Fibroblast of upper back skin (primary cell): ENCODE measurements around the gene WWOX.

Experiments
- DNase-seq: peaks from one replicate; pipeline ENCODE4 v3.0.0-alpha.2; 2013

Gene WWOX

DNA sequence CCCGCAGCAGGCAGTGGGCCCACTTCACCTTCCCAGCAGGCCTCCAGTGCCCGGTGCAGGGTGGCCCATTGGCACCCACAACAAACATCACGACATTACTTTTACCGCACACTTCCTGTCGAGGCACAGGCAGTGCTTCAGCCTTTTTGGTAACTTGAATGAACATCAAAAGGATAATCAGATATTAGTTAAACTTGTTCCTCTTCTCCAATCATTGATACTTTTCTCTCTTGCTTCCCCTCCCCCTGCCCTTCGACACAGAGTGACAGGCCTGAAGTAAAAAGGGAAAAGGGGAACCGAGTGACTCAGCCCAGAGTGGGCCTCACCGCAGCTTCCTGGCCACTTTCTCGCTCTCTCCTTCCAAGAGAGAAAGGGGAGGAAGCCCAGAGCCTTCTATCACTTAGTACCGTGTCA lies 994.1 kb downstream of the WWOX start:
- no peak for DNase-seq

DNA sequence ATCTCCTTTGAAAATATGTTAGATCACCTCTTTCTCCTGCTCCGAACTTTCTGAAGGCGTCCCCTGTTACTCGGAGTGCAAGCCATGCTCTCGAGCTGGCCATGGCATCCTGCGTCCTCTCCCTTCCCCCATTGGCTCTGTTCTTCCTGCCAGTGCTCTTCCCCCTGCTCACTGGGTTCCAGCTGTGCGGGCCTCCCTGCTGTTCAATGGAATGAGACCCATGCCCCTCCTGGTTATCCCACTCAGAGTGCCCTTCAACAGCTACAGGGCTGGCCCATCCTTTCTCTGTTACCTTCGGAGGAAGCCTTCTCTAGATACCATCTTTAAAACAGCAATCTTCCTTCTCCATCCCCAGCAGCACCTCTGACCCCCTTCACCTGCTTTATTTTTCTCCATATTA lies 996.8 kb downstream of the WWOX start:
- no peak for DNase-seq

DNA sequence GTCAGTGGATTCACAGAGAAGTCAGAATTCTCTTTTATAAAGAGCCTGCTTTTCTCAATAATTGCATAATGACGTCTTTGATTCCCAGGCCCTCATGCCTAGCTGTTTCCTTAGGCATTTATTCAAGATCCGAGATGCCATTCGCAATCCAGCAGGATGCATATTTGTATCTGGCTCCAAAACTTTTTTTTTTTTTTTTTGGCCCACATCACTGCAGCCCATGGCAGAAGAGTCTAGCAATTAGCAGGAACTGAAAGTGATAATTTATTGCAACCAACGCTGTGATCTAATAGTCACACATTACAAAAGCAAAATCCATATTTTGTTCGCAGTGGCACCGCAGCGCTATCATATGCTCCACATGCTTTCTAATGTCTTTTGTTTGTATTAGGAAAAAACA lies 997.7 kb downstream of the WWOX start:
- DNase-seq: no peak

DNA sequence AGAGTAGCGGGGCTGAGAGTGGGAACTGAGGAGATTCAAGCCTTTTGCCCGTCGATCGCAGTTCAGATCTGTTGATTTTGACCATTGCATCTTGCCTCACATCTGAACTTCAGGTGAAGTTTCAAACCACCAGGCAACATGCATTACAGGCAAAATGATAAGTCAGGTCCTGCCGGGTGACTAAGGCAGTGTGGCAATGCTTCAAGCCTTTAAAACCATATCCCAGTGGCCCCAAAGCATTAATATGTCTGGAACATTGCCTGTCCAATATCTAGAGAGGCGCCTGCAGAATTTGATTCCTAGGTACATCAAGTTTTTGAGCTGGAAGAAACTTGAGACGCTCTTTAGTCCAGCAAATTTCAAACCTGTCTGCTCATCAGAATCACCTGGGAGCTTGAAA lies 998.3 kb downstream of the WWOX start:
- no peak for DNase-seq

DNA sequence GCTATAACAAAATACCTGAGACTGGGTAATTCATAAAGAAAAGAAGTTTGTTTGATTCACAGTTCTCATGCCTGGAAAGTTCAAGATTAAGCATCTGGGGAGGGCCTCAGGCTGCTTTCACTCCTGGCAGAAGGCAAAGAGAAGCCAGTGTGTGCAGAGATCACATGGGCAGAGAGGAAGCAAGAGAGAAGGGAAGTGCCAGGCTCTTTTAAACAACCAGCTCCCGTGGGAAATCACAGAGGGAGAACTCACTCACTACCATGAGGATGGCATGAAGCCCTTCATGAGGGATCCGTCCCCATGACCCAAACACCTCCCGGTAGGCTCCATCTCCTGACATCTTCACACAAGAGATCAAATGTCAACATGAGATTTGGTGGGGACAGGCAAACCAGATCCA lies 999.5 kb downstream of the WWOX start:
- DNase-seq: no peak

DNA sequence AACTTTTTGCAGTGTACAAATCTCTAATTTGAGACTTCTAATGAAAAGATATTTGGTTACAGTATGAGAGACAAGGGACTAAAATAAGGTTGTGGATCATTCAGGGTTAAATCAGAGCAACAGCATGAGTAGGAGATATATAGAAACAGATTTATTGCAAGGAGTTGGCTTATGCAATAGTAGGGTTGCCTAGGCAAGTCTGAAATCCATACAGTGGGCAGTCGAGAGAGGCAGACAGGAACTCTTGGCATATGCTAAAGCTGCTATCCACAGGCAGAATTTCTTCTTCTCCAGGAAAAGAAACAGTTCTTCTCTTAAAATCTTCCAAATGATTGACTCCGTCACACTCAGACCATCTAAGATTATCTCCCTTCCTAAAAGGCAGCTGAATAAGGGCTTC lies 1000.3 kb downstream of the WWOX start:
- DNase-seq: no peak

DNA sequence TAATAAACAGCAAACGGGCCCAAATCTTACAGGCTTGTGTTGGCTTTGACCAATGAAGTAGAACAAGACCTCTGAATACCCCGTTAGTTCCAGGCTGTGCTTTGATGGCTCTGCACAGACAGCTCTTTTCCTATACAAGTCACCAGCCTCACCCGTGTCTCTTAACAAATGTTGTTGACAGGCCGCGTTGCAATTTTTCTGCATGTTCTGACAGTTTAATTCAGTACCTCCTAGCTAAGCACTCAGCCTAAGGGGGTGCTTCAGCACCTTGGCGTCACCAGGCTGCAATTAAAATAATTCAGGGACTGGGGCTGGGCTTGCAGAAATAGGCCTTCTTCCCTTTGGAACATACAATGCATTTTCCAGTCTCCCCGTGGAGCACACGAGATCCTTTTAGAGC lies 1001.0 kb downstream of the WWOX start:
- DNase-seq: no peak

DNA sequence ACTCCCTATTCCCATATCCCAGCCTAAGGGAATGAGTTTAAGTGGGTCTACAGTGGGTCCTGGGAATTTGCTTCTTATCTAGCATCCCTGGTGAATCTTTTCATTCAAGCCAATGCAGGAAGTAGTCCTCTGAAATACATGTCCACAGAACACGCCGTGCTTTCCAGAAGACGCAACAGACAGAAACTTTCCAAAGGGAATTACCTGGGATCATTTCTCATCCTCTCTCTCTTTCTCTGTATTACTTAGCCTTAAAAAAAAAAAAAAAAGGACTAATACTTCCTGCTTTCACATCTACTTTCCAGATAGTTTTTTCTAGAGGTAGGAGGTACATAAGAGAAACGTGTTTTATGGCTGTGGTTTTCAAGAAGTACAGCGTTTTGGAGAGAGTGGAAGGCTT lies 1002.0 kb downstream of the WWOX start:
- DNase-seq: no peak

DNA sequence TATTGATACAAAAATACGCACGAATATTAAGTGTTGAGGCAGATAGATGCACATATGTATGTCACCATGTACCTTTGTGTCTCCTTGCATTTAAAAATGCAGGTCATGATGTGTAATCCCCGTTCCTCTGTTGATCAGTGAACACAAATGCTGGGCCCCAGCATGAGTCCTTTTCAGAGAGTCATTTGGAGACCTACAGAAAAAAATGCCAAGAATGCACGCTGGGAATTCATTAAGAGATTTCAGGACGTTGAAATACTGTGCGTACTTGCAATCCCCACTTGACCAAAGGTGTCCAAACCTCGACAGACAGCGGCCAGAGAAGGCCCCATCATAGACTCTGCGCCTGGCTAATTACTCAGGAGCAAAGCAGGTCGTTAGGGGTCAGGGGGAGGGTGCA lies 1005.1 kb downstream of the WWOX start:
- no peak for DNase-seq

DNA sequence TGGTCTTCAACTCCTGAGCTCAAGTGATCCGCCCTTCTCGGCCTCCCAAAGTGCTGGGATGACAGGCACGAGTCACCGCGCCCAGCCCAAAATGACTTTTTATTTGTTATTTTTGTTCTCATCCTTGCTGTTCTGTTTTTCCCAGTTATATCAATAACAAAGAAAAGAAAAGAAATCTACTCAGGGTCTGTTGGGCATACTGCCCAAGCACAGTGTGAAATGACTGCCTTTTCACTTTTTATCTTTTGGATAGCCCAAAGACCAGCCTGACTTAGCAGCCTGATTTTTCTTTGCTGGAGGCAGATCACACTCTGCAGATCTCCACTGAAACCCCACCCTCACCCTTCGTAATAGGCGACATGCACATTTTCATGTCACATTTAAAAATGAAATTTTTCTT lies 1007.8 kb downstream of the WWOX start:
- DNase-seq: no peak

DNA sequence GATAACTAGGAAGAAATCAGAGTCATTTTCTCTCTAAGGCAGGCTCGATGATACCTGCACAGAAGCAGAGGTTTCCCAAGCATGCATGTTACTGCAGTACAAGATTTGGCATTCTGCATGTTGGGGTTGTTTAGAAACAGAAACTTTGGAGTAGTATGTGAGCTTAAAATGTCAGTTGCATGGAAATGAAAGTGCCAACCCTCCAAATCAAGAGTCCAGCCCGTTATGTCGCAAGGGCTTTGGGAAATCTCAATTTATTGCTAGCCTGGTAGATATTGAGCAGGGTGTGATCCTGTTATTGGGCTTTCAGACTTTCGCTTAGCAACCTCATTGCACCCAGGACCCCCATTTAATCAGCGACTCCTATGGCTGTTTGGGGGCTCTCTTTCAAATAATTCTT lies 1010.3 kb downstream of the WWOX start:
- no peak for DNase-seq

DNA sequence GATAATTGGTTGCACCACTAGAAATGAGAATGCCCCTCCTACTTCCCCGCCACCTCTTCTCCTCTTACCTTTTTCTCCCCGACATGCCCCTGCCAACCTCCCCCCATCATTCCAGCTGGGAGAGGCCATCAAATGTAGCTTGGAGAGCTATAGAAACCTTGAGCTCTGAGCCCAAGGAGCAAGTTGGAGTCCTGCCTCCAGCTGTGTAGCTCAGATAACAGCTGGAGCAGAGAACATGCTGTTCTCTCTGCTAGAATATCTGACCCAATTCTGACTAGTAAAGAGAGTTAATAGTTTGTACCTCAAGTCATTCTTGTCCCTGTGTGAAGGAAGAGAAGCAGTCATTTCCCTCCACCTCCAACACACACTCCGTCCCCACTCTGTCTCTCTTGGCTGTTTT lies 1010.8 kb downstream of the WWOX start:
- no peak for DNase-seq

DNA sequence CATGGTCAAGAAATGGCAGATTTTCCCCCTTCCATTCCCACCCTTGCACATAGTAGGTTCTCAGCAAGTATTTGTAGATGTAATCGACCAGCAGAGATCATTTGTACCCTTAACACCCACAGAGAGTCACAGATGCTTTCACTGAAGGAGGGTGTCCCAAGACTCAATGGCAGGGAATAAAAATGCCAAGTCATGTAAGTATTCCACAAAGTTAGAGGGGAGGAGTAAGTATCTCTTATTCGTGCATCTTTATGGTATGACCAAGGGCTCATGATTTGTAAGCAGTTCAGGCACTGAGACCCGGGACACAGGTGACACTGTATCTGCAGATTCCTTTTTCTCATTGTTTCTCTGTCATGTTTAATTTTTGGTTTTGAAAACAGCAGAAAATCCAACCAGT lies 1011.5 kb downstream of the WWOX start:
- DNase-seq: no peak

DNA sequence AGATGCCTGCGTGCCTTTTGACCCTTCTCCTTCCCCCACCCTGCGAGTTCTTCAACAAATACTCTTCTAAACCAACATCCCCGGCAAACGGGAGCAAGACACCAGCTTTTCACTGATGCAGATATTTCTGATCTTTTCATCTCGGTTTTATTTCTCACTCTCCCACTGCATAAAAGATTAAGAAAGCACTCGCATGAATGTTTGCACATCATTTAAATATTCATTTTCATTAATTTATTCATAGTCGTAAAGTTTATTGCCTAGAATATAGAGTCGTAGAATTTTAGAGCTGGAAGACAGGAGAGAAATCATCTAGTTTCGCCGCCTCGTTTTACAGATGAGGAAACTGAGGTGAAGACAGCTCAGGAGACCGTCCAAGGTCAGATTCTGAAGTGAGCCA lies 1013.0 kb downstream of the WWOX start:
- no peak for DNase-seq

DNA sequence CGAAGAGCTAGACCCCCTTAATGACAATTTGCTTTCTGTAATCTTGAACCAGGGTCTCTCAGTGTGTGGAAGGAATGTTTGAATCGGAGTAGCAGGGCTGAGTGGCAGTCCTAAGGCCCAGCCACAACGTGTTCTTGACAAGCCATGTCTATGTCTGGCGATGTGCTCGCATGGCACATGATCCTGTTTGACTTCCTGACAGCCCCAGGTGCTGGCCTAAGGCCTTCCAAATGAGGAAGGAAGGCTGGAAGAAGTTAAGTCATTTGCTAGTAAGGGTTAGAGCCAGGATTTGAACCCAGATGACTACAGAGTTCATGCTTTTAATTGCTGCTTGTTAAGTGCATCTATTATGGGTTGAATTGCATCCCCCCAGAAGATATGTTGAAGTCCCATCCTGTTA lies 1014.4 kb downstream of the WWOX start:
- no peak for DNase-seq

DNA sequence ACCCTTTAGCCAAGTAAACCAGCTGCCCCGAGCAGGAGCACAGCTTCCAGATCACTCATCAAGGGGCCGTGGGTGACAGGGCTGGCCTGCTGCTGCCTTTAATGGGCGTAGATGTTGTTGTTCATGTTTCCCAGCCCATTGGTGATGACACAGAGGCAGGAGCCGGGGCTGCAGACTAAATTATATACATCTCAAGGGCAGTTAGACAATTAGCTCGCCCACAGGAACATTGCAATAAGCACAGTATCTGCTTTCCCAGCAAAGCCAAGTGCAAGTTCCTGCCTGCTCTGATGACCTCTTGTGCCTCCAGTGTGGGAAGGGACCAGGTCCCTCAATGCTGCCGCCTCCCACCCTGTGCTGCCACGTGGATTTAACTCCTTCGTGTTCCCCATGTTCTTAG lies 1015.3 kb downstream of the WWOX start:
- DNase-seq: no peak

DNA sequence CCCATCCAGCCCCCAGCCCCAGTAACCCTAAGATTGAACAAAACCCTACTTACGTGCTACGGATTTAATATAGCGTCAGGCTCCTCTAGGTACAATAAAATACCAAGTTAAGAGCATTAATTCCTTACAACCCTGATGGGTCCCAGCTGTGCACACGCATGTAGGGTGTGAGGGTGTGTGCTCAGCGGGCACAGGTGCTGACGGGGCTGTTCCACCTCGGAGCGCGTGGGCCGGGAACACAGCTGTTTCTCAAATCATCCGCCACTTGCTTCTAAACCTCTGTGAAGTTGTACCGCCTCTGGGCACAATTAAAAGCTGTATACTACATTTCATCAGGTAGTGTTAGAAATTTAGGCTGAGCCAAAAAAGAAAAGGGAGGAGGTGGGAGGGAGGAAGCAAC lies 1022.5 kb downstream of the WWOX start:
- DNase-seq: no peak

DNA sequence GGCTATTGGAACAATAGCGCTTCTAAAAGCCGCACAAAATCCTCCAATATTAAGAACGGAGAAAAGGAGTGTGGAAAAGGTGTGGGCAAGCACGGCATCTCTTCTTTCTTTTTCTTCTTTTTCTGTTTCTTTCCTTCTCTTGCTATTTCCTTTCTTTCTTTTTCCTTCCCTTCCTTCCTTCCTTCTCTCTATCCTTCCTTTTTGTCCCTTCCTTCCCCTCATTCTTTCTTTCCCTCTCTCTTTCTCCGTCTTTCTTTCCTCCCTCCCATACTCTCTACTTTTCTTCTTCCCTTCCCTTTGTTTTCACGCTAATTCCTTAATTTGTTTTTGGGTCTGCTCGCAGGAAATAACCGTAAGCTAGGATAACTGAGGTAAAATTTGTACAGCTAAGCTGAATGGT lies 1022.9 kb downstream of the WWOX start:
- DNase-seq: no peak

DNA sequence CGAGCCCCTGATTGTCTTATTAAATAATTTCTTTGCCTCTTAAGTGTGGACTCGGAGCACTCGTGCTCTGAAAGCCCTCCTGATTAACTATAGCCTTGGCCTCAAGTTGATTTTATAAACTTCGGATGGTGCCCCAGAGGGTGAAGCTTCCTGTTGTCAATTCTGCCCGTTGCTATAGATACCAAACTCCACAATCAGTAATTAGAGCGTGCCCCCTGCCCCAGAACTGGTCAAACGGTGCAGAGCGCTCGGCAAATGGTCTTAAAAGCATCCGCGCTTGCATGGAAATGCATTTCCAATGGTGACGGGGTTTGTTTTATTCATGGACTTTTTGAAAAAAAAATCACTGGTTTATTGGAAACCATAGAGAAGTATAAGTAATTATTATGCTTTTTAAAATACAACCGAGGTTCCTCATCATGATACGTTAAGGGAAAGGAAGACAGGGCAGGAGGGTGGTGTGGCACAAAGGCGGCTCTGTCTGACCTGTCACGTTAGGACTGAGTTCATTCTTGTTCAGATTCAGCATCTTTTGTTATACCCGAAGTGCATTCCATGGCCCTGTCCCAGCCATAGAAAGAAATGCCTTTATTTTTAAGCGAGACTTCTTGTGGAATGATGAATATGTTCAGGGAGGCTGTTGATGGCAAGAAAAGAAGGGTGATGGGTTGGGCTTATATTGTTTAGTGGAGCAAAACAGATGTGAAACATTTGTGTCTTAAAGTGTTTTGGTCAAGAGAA lies 1024.7 kb downstream of the WWOX start:
- DNase-seq: no peak

DNA sequence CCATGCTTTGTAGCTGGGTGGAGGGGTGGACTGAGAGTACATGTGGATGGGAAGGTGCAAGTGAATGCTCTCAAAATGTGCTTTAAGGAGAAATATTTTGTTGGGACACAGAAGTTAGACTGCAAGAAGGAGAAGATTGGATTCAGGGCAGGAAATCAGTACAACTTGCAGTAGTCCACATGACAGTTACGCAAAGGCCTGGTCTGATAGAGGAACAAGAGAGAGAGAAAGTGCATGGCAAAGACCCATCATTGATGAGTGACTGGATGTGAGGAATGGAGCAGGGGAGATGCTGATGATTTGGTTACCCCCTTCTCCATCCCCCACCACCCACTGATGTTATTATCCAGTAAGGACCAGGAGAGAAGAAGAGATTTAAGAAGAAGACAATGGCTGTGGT lies 1028.3 kb downstream of the WWOX start:
- DNase-seq: no peak

DNA sequence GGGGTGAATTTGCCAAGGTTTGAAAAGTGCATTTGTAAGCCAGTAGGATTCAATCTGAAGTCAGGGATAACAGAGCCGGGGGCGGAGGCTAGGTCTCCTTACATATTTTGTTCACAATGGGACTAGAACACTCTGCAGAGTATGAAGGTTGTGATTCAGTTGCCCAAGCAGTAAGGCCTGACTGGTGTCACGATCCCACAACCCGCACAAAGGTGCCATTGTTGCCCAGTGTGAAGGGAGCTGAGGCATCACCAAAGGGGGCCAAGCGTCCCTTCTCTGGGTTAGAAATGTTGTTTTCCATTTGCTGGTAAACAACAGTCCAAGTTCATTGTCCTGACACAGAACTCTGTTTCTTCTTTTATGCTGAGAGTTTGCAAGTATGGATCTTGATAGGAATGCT lies 1029.3 kb downstream of the WWOX start:
- no peak for DNase-seq

DNA sequence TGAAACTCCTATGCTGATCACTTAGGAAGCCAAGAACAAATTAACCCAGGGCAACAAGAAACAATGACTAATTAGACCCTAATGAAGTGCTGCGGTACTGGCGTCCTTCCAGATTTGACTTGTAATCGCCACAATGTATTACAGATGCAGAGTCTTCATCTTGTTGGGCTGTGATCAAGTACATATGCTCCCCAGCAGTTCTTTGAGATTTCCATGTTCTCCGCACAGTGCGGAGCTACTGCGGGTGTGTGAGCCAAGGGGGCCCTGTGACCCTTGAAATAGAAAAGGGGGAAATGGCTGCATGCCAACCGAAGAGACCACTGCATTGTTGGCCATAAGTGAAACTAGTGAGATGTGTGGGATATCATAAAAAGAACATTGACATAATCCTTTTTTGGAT lies 1031.2 kb downstream of the WWOX start:
- DNase-seq: no peak

DNA sequence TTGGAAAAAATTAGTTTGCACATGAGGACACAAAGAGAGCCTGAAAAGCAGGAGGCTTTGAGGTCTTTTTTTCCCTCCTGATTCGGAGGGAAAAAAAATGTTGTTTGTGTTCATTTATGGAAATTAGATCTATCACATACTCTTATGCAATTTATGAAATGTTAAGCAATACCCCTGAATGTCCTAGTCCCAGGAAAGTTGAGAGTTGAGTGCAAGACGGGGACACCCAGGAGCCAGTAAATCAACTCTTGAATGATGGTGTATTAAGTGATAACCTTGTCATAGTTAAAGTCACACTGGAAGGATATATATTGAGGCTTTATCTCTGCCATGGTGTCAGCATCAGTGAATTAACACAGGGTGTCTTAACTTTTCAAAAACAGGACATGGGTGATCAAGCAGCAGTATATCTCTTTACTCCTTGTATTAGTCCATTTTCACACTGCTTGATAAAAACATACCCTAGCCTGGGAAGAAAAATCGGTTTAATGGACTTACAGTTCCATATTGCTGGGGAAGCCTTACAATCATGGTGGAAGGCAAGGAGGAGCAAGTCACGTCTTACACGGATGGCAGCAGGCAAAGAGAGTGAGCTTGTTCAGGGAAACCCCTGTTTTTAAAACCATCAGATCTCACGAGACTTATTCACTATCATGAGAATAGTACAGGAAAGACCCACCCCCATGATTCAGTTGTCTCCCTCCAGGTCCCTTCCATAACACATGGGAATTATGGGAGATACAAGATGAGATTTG lies 1032.0 kb downstream of the WWOX start:
- DNase-seq: no peak

DNA sequence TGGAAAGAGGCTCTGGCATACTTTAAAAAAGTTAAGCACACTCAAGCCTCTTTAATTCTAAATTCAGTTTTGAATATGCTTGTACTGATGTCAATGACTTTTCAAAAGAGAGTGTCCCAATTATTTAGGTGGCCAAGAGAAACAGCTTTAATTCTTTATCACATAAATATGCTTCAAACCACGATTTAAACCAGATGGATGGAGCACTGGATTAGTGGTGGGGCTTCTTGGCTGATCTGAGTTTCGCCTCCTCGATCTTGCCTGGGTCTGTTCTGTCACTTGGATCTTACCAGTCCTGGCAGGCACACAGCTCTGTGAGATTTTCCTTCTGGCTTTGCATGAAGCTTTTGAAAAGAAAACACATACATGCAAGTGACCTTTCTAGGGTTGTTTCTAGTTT lies 1033.2 kb downstream of the WWOX start:
- DNase-seq: no peak

DNA sequence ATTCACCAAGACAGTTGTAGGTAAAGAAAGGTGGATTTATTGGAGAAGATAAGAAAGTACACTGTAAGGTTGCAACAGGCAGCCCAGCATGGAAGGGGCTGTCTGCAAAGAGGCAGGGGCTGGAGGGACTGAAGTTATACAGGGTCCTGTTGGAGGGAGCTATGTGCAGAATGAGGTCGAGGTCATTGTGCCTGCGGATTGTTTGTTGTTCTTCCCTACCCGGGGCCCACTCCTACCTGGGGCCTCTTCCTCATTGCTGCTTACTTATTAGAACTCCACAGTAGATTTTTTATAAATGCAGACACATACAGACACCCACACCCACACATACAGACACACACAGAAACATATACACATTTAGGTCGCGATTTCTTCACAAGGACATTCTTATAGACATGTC lies 1034.8 kb downstream of the WWOX start:
- no peak for DNase-seq
